ENCODE data around the gene NEURL1.

DNA sequence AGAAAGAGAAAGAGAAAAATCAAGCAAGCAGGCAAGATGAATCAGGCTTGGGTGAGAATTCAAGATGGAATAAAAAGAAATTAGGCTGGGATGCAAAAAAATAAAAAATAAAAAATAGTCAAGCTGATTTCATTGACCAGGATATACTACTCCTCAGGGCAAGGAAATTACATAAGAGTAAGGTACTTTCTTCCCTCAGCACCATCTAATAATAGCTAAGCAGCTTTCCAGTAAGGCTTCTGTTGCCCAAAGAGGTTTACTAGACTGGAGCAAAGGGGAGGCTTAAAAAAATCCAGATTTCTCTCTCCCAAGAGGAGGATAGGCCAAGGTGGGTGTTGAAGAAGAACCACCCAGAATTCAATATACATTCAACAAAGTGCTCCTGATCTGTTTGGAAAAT, 93.6 kb downstream of the NEURL1 start:
- TF ChIP-seq FOXP2 (optimal IDR thresholded peaks at IDR 0.05; ENCODE audit: borderline replicate concordance, extremely low read depth, extremely low read length, insufficient read depth): no peak
- no peak for TF ChIP-seq SIN3A (IDR thresholded peaks at IDR 0.05; ENCODE audit: borderline replicate concordance, insufficient read depth, low read length)
- TF ChIP-seq POLR2AphosphoS5 (IDR thresholded peaks at IDR 0.05; ENCODE audit: low read depth, low read length): no peak
- TF ChIP-seq, protein P1, sequence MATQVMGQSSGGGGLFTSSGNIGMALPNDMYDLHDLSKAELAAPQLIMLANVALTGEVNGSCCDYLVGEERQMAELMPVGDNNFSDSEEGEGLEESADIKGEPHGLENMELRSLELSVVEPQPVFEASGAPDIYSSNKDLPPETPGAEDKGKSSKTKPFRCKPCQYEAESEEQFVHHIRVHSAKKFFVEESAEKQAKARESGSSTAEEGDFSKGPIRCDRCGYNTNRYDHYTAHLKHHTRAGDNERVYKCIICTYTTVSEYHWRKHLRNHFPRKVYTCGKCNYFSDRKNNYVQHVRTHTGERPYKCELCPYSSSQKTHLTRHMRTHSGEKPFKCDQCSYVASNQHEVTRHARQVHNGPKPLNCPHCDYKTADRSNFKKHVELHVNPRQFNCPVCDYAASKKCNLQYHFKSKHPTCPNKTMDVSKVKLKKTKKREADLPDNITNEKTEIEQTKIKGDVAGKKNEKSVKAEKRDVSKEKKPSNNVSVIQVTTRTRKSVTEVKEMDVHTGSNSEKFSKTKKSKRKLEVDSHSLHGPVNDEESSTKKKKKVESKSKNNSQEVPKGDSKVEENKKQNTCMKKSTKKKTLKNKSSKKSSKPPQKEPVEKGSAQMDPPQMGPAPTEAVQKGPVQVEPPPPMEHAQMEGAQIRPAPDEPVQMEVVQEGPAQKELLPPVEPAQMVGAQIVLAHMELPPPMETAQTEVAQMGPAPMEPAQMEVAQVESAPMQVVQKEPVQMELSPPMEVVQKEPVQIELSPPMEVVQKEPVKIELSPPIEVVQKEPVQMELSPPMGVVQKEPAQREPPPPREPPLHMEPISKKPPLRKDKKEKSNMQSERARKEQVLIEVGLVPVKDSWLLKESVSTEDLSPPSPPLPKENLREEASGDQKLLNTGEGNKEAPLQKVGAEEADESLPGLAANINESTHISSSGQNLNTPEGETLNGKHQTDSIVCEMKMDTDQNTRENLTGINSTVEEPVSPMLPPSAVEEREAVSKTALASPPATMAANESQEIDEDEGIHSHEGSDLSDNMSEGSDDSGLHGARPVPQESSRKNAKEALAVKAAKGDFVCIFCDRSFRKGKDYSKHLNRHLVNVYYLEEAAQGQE (IDR thresholded peaks at IDR 0.05; ENCODE audit: insufficient read depth in 1 of 2, low read depth in 2 of 2, low read length in 2 of 2): no peak
